Neural cell (in vitro differentiated cells): Measurements from ENCODE around the gene MTNR1A. TPM values are rescaled to one million over a fixed set of nuclear protein-coding genes. Genes with fewer than 3 reads are reported as not detected.

Experiments used
- H2AFZ ChIP-seq: fragments of 200-600, 300-800 bp; sonication (generic), shearing (Covaris generic); 2 replicates; pipeline ENCODE4 v1.6.0; 2014; ENCODE audit warnings: low read depth, mild to moderate bottlenecking, antibody characterized with exemption, low read length, moderate library complexity
- H3F3A ChIP-seq: fragments of 200-600 bp; shearing (Covaris generic); 2 replicates; pipeline ENCODE4 v1.6.1; 2016; ENCODE audit warnings: mild to moderate bottlenecking, moderate library complexity, mixed read lengths, antibody characterized with exemption, low read length; ENCODE audit not compliant: insufficient read depth, poor library complexity, severe bottlenecking
- H3K27ac ChIP-seq: fragments of 200-600, 300-800 bp; sonication (generic), shearing (Covaris generic); 2 replicates; pipeline ENCODE4 v1.5.1; 2014; ENCODE audit warnings: mild to moderate bottlenecking, low read length, moderate library complexity
- H3K27me3 ChIP-seq: fragments of 300-800, 200-600 bp; sonication (generic), shearing (Covaris generic); 2 replicates; pipeline ENCODE4 v1.6.0; 2014; ENCODE audit warnings: mild to moderate bottlenecking, low read depth, low read length, moderate library complexity; ENCODE audit not compliant: insufficient read depth
- H3K36me3 ChIP-seq: fragments of 300-800, 200-600 bp; sonication (generic), shearing (Covaris generic); 2 replicates; pipeline ENCODE4 v1.5.1; 2014; ENCODE audit warnings: mild to moderate bottlenecking, antibody characterized with exemption, low read length, moderate library complexity; ENCODE audit not compliant: insufficient read depth
- H3K4me2 ChIP-seq: fragments of 300-800, 200-600 bp; sonication (generic), shearing (Covaris generic); 2 replicates; pipeline ENCODE4 v1.6.0; 2014; ENCODE audit warnings: mild to moderate bottlenecking, low read length
- H3K4me3 ChIP-seq: fragments of 300-800, 200-600 bp; sonication (generic), shearing (Covaris generic); 2 replicates; pipeline ENCODE4 v1.5.1; 2014; ENCODE audit warnings: mild to moderate bottlenecking, low read length, moderate library complexity
- H3K79me2 ChIP-seq: fragments of 200-600 bp; shearing (Covaris generic); replicated peaks from 2 replicates; pipeline ENCODE4 v1.6.0; 2014; ENCODE audit warnings: mild to moderate bottlenecking, low read length, moderate library complexity; ENCODE audit not compliant: insufficient read depth
- H3K9ac ChIP-seq: fragments of 300-800, 200-600 bp; sonication (generic), shearing (Covaris generic); 2 replicates; pipeline ENCODE4 v1.6.1; 2016; ENCODE audit warnings: mild to moderate bottlenecking, low read length, mixed read lengths
- H3K9me2 ChIP-seq: fragments of 200-600 bp; shearing (Covaris generic); 2 replicates; pipeline ENCODE4 v1.6.1; 2016; ENCODE audit warnings: mild to moderate bottlenecking, low read length, mixed read lengths; ENCODE audit not compliant: insufficient read depth
- H3K9me3 ChIP-seq: fragments of 200-600, 300-800 bp; sonication (generic), shearing (Covaris generic); 2 replicates; pipeline ENCODE4 v1.6.1; 2016; ENCODE audit warnings: mild to moderate bottlenecking, mixed run types, low read length, moderate library complexity, mixed read lengths
- H4K20me1 ChIP-seq: fragments of 200-600 bp; shearing (Covaris generic); 2 replicates; pipeline ENCODE4 v1.6.1; 2016; ENCODE audit warnings: mild to moderate bottlenecking, mixed run types; ENCODE audit not compliant: insufficient read depth
- EZH2 ChIP-seq: fragments of 200-600, 300-800 bp; shearing (Covaris generic), sonication (generic); IDR thresholded peaks from 2 replicates; pipeline ENCODE4 v1.6.1; 2014; ENCODE audit warnings: antibody characterized with exemption, low read length, borderline replicate concordance, mild to moderate bottlenecking; ENCODE audit not compliant: insufficient read depth, poor library complexity, severe bottlenecking
- MXI1 ChIP-seq: fragments of 450-650 bp; conservative IDR thresholded peaks from 2 replicates; pipeline ENCODE4 v1.6.1; 2014; ENCODE audit warnings: antibody characterized with exemption, mild to moderate bottlenecking; ENCODE audit not compliant: poor library complexity, severe bottlenecking
- POLR2AphosphoS5 ChIP-seq: IDR thresholded peaks from 2 replicates; pipeline ENCODE4 v1.6.1; 2012
- SMC3 ChIP-seq: fragments of 450-650 bp; conservative IDR thresholded peaks from 2 replicates; pipeline ENCODE4 v1.6.1; 2014; ENCODE audit warnings: antibody characterized with exemption, mild to moderate bottlenecking, moderate library complexity; ENCODE audit not compliant: poor library complexity
- TAF1 ChIP-seq: IDR thresholded peaks from 2 replicates; pipeline ENCODE4 v1.6.1; 2012; ENCODE audit warnings: low read depth
- polyA plus RNA-seq: library from polyadenylated mRNA; depleted of rRNA; stranded (reverse); fragments of >200 nt; gene quantifications from 2 replicates; pipeline ENCODE4 v1.2.3, GENCODE V29; 2014
- TF ChIP-seq, protein P1 (sequence below): IDR thresholded peaks from 2 replicates; pipeline ENCODE4 v1.6.1; 2012; ENCODE audit warnings: borderline replicate concordance
- TF ChIP-seq, protein P2 (sequence below): fragments of 450-650 bp; IDR thresholded peaks from 2 replicates; pipeline ENCODE4 v1.5.1; 2014; ENCODE audit warnings: antibody characterized with exemption, mild to moderate bottlenecking, moderate library complexity; ENCODE audit not compliant: poor library complexity, severe bottlenecking

The MTNR1A gene
- polyA plus RNA-seq, 1 donor from 2014 or later: not detected

DNA sequence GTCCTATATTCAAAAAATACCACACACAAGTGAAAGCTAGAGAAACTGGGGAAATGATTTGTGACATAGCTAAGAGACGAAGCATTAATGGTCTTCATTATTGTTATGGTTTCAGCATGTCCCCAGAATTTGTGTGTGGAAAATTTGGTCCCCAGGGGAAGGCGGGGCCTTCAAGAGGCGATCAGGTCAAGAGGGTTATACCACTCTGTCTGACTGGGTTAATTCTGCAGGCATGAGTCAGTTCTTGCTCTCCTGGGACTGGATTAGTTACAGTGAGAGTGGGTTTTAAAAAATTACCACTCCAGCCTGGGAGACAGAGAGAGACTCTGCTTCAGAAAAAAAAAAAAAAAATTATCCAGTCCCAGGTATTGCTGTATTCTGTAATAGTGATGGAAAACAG, 2.1 kb upstream of the MTNR1A start:
- Histone ChIP-seq H3K4me2 (no peak overlapping the region), H3K27me3 (peaks cover 25% of the 10 kb centered on the region), H4K20me1 (no peaks in the 10 kb centered on the region), H3K79me2 (no peaks in the 10 kb centered on the region), H3K36me3 (no peaks in the 10 kb centered on the region), H3K9ac (no peak overlapping the region), H3K27ac (no peak overlapping the region), H2AFZ (no peak overlapping the region), H3K4me3 (no peak overlapping the region), H3F3A (no peaks in the 10 kb centered on the region), H3K9me2 (no peaks in the 10 kb centered on the region), H3K9me3 (no peaks in the 10 kb centered on the region)
- TF ChIP-seq MXI1 (no peak), POLR2AphosphoS5 (no peak), SMC3 (no peak), TAF1 (no peak), EZH2 (no peak)
- TF ChIP-seq, protein P1, sequence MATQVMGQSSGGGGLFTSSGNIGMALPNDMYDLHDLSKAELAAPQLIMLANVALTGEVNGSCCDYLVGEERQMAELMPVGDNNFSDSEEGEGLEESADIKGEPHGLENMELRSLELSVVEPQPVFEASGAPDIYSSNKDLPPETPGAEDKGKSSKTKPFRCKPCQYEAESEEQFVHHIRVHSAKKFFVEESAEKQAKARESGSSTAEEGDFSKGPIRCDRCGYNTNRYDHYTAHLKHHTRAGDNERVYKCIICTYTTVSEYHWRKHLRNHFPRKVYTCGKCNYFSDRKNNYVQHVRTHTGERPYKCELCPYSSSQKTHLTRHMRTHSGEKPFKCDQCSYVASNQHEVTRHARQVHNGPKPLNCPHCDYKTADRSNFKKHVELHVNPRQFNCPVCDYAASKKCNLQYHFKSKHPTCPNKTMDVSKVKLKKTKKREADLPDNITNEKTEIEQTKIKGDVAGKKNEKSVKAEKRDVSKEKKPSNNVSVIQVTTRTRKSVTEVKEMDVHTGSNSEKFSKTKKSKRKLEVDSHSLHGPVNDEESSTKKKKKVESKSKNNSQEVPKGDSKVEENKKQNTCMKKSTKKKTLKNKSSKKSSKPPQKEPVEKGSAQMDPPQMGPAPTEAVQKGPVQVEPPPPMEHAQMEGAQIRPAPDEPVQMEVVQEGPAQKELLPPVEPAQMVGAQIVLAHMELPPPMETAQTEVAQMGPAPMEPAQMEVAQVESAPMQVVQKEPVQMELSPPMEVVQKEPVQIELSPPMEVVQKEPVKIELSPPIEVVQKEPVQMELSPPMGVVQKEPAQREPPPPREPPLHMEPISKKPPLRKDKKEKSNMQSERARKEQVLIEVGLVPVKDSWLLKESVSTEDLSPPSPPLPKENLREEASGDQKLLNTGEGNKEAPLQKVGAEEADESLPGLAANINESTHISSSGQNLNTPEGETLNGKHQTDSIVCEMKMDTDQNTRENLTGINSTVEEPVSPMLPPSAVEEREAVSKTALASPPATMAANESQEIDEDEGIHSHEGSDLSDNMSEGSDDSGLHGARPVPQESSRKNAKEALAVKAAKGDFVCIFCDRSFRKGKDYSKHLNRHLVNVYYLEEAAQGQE: no peak
- TF ChIP-seq, protein P2, sequence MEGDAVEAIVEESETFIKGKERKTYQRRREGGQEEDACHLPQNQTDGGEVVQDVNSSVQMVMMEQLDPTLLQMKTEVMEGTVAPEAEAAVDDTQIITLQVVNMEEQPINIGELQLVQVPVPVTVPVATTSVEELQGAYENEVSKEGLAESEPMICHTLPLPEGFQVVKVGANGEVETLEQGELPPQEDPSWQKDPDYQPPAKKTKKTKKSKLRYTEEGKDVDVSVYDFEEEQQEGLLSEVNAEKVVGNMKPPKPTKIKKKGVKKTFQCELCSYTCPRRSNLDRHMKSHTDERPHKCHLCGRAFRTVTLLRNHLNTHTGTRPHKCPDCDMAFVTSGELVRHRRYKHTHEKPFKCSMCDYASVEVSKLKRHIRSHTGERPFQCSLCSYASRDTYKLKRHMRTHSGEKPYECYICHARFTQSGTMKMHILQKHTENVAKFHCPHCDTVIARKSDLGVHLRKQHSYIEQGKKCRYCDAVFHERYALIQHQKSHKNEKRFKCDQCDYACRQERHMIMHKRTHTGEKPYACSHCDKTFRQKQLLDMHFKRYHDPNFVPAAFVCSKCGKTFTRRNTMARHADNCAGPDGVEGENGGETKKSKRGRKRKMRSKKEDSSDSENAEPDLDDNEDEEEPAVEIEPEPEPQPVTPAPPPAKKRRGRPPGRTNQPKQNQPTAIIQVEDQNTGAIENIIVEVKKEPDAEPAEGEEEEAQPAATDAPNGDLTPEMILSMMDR: no peak

DNA sequence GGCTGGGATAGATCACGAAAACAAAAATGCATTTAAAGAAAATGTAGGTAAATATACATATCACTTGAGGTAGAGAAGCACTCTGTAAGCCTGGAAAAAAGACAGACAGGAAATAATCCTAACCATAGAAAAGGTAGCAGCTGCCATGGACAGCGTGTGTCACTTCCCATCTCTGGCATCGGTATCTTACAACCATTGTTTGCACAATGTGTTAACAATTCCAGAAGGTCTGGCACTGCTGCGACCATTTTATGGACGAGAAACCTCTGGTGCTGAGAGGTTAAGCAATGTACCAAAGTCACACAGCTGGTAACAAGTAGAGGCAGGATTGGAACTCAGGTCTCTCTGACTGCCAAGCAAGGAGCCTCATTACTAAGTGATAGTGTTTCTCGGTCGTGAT, 1.7 kb upstream of the MTNR1A start:
- Histone ChIP-seq H3K9ac (no peak overlapping the region), H4K20me1 (no peaks in the 10 kb centered on the region), H3K27ac (no peak overlapping the region), H3K9me3 (no peaks in the 10 kb centered on the region), H3K4me2 (no peak overlapping the region), H3K27me3 (peaks cover 25% of the 10 kb centered on the region), H3K79me2 (no peaks in the 10 kb centered on the region), H3K36me3 (no peaks in the 10 kb centered on the region), H3K4me3 (no peak overlapping the region), H3K9me2 (no peaks in the 10 kb centered on the region), H3F3A (no peaks in the 10 kb centered on the region), H2AFZ (no peak overlapping the region)
- TF ChIP-seq, protein P2: no peak
